GM23248 (cell line): Measurements from ENCODE around the gene TNFRSF4.

Experiments
- EZH2 ChIP-seq: fragments of 200-600 bp; sonication (generic); IDR thresholded peaks from 2 replicates; pipeline ENCODE4 v1.6.1; 2018; ENCODE audit warnings: antibody characterized with exemption, mild to moderate bottlenecking; ENCODE audit not compliant: insufficient read depth, poor library complexity, severe bottlenecking
- EZH2phosphoT487 ChIP-seq: fragments of 200-600 bp; sonication (generic); IDR thresholded peaks from 2 replicates; pipeline ENCODE4 v1.6.1; 2018; ENCODE audit warnings: antibody characterized with exemption, moderate library complexity, mild to moderate bottlenecking, low read depth; ENCODE audit not compliant: insufficient read depth

DNA sequence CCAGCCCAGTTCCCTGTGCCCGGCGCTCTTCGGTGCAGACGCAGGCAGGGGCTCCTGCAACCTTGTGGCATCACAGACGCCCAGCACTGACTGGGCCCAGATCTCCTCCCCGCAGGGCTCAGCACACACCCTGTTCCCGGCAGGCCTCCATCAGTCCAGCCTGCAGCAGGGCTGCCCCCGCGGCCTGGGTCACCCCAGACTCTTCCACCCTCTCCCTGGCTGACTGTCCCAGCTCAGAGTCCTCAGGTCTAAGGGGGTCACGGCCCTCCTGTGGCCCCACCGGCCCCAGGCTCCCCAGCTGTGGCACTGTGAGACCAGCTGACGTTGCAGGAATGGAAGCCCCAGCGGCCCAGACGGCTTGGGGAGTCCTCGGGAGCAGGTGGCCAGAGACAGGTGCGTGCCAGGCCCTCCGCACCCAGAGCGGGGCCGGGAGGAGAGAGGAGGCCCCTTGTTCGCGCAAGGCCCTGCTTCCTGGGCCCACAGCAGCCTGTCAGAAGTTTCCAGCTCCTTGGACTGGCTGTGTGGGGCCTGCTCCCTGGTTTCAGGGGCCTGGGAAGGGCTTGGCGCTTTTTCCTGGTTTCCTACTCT lies 22.3 kb upstream of the TNFRSF4 start:
- TF ChIP-seq EZH2 (no peak), EZH2phosphoT487 (no peak)
